Activated gamma-delta T cell (primary cell): ENCODE data around the gene NSL1.
"Not testable (repeated sequence)": the region's sequence is repeated elsewhere in the genome, so short reads cannot be mapped to it uniquely, and the experiment has no call there.

Experiments used
- DNase-seq: peaks from one replicate; lab custom pipeline; 2025; lab: John Stamatoyannopoulos, UW

NSL1 gene

DNA sequence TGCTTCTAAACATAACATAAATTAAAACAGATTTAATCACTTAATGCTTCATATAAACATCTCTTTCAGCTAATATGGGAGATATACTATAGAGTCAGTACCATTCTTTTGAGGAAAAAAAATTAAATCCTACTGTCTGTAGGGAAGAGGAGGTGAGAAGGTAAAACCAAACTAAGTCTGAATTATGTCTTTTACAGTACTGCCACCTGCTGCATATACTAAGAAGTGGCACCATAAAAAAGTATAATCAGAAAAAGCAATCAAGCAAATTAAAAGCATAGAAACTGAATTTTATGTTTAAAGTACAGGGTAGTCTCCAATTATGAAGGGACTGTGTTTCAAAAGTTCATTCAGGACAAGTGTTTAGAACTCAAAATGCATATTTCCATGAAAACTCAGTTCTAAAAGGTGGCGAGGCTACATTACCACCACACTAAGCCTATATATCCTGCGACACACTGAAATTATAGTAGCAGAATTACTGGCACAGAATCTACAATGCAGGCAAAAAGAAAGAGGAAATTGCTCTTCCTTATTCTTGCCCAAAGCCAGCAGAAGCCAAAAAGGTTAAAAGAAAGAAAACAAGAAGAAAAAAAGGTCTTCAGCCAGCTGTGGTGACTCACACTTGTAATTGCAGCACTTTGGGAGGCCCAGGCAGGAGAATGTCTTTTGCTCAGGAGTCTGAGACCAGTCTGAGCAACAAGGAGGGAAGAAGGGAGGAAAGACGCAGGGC lies 9.0 kb downstream of the NSL1 start:
- DNase-seq: no peak

DNA sequence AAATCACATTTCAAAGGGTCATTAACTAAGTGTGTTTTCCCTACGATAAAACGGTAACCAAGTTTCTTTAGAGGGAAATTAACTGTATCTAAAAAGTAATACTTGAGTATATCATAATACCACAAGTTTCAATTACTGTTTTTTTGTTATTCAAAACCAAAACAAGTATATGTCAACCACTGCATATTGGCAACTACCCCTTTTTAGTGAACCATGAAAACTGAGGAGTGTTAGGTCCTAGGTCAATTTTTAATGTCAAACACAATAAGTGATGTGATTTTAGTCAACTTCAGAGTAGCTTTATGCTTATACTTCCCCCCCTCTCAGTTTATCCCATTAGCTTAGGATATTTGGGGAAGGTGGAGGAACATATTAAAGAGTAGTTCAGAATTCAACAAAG lies 10.4 kb downstream of the NSL1 start:
- no peak for DNase-seq

DNA sequence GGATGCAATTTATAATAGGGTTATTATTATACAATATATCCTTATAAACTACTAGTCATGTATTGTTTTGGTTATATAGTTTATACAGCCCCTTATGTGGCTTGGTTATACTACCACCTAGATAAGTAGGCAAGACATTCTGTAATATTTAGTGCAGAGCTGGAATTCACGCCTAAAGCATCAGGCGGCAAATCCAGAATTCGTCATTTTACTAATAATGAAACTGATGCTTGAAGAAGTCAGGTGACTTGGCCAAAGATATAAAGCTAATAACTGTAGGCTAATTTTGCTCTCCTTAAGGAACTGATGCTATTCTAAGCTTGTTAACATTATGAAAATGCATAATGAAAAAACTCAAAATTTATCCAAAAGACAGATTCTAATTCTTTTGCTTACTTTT lies 10.8 kb downstream of the NSL1 start:
- no peak for DNase-seq

DNA sequence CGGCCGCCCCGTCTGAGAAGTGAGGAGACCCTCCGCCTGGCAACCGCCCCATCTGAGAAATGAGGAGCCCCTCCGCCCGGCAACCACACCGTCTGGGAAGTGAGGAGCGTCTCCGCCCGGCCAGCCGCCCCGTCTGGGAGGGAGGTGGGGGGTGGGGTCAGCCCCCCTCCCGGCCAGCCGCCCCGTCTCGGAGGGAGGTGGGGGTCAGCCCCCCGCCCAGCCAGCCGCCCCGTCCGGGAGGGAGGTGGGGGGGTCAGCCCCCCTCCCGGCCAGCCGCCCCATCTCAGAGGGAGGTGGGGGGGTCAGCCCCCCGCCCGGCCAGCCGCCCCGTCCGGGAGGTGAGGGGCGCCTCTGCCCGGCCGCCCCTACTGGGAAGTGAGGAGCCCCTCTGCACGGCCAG lies 12.5 kb downstream of the NSL1 start:
- DNase-seq: not testable (repeated sequence)

DNA sequence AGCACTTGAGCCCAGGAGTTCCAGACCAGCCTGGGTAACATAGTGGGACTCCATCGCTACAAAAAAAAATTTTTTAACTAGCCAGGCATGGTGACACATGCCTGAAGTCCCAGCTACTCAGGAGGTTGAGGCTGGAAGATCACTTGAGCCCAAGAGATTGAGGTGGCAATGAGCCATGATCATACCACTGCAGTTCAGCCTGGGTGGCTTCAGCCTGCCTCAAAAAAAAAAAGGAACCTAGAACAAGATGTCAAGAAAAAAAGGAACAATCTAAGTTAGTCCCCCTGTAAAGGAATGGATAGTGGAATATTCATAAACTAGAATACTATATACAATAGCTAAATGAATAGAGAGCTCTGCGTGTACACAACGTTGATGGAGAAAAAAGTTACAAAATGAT lies 14.4 kb downstream of the NSL1 start:
- no peak for DNase-seq

DNA sequence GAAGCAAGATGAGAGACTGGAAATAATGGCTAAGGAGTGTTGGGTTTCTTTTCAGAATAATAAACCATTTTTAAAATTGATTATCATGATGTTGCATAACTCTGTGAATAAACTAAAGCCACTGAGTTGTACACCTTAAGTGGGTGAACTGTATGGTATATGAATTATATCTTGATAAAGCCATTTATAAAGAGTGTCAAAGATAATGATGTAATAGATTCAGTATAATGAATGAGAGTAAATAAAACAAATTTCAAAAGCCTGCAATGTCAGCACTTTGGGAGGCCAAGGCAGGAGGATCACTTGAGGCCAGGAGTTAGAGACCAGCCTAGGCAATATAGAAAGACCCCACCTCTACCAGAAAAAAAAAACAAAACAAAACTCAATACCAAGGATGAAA lies 16.3 kb downstream of the NSL1 start:
- no peak for DNase-seq

DNA sequence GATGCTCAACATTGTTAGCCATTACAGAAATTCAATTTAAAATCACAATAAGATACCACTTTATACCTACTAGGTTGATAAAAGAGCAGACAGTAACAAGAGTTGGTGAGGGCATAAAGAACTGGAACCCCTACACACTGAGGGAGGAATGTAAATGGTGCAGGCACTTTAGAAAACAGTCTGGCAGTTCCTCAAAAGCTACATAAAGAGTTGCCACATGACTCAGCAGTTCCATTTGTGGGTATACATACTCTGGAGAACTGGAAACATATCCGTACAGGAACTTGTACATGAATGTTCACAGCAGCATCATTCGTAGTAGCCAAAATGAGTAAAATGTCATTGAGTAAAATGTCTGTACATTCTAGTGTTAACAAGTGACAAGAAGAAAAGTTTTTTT lies 17.0 kb downstream of the NSL1 start:
- DNase-seq: no peak

DNA sequence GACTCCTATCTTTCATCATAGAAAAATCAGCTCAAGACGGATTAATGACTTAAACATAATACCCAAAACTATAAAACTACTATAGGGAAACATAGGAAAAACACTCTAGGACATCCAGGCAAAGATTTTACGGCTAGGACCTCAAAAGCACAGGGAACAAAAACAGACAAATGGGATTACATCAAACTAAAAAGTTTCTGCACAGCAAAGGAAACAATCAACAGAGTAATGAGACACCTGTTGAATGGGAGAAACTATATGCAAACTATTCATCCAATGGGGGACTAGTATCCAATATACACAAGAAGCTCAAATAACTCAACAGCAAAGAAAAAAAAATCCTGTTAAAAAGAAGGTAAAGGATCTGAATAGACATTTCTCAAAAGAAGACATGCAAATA lies 18.6 kb downstream of the NSL1 start:
- DNase-seq: no peak

DNA sequence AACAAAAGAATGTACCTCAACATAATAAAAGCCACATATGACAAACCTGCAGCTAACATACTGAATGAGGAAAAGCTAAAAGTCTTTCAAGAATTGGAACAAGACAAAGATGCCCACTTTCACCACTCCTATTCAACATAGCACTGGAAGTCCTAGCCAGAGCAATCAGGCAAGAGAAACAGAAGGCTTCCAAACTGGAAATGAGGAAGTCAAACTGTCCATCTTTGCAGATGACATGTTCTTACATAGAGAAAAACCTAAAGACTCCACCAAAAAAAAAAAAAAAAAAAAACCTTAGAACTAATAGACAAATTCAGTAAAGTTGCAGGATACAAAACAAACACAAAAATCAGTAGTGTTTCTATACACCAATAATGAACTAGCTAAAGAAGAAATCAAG lies 20.2 kb downstream of the NSL1 start:
- DNase-seq: no peak

DNA sequence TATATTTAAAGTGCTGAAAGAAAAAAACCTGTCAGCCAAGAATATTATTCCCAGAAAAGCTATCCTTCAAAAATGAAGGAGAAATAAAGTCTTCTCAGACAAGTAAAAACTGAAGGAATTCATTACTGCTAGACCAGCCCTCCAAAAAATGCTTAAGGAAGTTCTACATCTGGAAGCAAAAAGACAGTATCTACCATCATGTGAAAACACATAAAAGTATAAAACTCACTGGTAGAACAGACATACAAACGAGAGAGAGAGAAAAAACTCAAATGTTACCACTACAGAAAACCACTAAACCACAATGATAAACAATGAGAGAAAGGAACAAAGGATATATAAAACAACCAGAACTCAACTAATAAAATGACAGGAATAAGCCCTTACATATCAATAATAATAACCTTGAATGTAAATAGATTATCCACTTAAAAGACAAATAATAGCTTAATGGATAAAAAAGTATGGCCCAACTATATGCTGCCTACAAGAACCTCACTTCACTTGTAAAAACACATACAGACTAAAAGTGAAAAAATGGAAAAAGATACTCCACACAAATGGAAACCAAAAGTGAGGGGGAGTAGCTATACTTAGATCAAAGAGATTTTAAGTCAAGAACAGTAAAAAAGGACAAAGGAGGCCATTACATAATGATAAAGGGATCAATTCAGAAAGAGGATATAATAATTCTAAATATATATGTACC lies 22.0 kb downstream of the NSL1 start:
- no peak for DNase-seq

DNA sequence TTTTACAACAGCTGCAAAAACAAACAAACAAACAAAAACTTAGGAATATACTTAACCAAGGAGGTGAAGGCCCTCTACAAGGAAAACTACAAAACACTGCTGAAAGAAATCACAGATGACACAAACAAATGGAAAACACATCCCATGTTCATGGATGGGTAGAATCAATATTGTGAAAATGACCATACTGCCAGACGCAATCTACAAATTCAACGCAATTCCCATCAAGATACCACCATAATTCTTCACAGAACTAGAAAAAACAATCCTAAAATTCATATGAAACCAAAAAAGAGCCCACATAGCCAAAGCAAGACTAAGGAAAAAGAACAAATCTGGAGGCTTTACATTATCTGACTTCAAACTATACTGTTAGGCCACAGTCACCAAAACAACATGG lies 24.8 kb downstream of the NSL1 start:
- DNase-seq: not testable (repeated sequence)

DNA sequence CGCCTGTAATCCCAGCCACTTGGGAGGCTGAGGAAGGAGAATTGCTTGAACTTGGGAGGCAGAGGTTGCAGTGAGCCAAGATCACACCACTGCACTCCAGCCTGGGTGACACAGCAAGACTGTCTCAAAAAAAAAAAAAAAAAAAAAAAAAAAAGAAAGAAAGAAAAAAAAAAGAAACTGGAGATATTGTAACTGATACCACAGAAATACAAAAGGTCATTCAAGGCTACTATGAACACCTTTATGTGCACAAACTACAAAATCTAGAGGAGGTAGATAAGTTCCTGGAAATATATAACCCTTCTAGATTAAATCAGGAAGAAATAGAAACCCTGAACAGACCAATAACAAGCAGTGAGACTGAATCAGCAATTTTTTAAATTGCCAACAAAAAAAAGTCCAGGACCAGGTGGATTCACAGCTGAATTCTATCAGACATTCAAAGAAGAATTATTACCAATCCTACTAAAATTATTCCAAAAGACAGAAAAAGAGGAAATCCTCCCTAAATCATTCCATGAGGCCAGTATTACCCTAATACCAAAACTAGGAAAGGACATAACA lies 26.8 kb downstream of the NSL1 start:
- not testable (repeated sequence) for DNase-seq

DNA sequence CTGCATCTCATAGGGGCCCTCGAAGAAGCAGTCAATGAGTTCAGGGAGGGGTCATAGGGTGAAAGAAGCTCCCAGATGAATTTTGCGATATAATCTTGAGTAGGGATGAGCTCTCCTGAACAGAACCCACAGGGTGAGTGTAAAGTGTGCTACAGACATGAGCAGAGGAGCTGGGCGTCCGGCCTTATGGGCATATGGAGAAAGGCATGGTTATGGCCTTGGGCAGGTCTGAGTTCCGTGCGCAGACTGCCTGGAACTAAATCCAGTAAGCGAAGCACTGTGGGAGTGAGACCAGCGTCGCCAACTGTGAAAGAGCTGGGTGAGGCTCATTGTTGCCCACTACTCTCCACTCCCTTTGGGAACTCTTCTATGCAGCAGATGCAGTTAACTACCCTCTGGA lies 28.7 kb downstream of the NSL1 start:
- DNase-seq: no peak

DNA sequence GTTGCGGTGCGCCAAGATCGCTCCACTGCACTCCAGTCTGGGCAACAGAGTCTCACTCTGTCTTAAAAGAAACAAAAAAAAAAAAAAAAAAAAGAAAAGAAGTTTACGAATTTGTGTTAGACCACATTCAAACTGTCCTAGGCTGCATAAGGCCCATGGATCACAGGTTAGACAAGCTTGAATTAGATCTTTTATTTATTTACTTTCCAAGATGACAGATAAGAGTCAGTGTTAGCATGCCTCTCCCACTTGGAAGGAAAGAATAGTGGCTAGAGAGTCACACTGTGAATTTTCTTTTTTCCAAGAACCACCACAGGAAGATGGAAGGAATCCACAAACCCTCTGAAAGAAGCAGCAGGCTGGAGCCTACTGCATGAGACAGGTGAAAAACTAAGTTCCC lies 29.3 kb downstream of the NSL1 start:
- no peak for DNase-seq

DNA sequence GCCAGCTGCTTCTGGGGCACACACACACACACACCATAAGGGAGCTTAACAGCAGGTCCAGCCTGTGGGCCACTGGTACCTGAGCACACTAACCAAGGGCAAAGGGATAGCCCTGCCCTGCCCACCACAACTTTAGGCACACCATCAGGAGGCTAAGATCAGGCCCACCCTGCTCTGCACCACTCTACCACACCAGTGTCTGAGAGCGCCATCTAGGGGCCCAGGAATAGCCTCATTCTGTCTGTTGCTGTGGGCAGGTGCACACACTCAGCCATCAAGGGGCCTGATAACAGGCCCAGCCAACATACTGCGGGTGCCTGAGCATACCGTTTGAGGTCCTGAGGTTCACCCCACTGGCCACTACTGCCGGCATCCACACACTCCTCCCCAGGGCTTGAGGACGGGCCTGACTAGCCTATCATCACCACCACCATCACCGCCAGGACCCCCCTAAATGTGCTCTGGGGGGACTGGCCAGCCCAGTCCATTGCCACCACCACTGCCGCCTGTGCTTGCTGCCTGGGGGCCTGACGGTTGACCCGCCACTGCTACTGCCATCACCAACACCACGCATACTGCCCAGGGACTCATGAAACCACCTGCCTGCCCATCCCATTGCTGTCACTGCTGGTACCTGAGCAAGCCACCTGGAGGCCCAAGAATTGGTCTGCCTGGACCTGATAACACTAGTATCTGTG lies 31.3 kb downstream of the NSL1 start:
- DNase-seq: no peak

DNA sequence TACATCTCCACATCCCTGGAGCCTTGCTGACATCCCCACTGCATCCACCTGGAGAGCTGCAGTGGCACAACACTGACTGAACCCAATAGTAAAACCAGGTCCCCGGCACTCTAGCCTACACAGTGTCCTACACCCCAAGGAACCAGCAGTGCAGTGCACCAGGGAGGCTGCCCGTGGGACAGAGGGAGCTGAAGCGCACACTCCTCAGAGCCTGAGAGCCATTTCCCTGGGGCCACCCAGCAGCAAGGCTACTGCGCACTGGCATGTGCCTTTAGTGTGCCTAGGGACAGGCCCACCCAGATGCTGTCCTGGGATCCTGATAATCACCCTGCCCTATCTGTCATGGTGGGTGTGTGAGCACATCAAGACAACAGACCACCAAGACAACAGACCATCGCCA lies 31.9 kb downstream of the NSL1 start:
- no peak for DNase-seq

DNA sequence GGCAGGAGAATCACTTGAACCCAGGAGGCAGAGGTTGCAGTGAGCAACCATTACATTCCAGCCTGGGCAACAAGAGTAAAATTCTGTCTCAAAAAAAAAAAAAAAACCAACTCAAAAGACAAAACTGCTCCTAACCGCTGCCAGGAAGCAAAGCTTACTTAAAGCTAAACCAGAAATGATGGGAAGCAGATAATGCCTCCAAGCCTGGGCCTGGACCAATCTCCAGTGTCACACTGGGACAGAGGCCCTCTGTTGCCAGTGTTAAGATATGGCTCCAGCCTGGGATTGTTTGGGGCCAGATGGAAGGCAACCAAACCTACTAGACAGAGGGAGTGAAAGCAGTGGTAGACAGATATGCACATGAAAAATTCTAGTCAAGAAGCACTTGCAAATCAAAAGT lies 36.9 kb downstream of the NSL1 start:
- DNase-seq: no peak

DNA sequence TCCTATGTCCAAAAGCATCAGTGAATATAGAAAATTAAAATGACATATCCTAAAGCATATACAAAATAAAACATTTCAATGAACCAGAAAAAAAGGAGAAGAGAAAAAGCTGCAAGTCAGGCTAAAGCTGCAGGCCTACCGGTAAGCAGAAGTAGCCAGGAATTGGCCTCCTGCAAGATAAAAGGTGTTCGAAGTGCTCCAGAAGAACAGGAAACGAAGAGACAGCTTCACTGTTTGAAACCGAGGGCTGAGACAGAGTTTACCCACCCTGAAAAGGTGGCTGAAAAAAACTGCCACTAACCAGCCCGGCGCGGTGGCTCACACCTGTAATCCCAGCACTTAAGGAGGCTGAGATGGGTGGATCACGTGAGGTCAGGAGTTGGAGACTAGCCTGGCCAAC lies 37.4 kb downstream of the NSL1 start:
- no peak for DNase-seq

DNA sequence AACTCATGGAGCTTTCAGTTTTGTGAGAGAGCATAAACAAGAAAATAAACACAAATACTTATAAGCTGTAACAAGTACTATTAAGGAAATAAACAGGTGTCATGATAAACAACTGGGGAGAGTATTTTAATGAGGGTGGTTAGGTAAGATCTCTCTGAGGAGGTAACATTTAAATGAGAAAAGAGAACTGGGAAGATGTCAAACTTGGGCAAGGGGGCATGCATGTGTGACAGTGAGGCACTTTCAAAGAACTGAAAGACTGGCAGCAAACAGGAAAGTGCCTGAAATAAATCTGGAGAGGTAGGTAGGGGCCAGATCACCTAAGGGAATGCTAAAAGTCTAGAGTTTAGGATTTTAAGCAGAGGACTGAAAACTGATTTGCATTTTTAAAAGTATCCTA lies 37.8 kb downstream of the NSL1 start:
- no peak for DNase-seq

DNA sequence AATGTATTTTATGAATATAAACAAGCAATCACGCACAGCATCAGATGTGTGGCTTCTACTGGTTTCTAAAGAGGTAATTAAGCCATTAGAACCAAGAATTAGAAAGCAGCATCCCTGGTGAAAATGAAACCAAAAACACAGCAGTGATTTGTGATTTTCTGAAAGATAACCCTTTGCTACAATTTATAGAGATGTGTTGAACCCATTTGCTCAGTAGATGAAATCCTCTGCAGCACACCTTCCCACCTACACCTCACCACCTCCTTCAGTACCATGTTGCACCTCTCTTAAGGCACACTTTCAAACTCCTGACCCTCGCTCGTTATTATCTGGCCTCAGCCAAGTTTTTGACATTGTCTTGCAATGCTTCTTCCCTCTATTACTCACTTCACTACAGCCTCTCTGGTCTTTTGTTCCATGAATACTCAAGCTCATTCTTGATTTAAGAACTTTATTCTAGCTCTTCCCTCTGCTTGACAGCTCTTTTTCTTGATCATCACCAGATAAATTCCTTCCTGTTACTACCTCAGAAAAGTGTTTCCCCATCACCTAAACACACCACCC lies 38.6 kb downstream of the NSL1 start:
- no peak for DNase-seq

DNA sequence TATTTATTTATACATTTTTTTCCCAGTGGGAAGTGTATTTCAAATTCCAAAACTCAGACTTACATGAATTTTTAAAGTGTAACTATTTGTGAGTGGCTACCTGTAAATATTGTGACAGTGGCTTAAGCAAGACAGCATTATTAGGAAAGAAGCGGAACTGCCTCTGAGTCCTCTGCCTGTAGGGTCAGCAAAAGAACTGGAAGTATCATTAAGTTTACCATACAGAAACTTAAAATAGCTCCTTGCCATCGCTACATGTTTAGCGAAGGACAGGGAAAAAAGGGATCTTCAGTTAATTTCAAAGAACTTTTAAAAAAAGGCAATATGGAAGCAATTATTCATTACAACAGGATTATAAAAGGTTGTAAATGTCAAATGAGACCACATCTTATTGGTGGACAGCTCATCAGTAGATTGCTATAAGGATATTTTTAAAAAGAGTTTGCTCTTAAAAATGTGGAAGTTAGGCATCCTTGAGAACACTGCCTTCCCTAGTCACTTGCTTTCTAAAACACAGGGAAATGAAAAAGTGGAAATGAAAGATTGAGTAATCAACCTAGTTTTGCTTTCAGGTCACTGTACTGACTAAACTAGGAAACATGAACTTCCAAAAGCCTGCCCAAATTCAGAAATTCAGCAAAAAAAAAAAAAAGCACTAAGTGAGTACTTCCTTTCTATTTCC lies 39.2 kb downstream of the NSL1 start:
- no peak for DNase-seq
